GM12878 (cell line): ENCODE data around the gene ZG16B. TPM values are rescaled to one million over a fixed set of nuclear protein-coding genes. Genes with fewer than 3 reads are reported as not detected.

Source experiments
- ATAC-seq: fragments of 200-7000 bp; cut with Tn5 transposase; 3 replicates; pipeline ENCODE4 v1.9.1; 2020; ENCODE audit warnings: mild to moderate bottlenecking, moderate library complexity
- BruUV-seq: library from RNA; stranded (reverse); fragments of 400-500 nt; replicated peaks from 2 replicates; lab custom pipeline; 2021; lab: Mats Ljungman, UMichigan
- CTCF ChIA-PET: fragments of 300-600 bp; sonication (Branson Sonifier 250); formaldehyde crosslinking; extraction: SDS; loops from one replicate; lab custom pipeline; 2021; ENCODE audit warnings: inconsistent platforms; lab: Yijun Ruan, JAX
- POLR2A ChIA-PET: fragments of 350-600 bp; formaldehyde crosslinking; extraction: SDS; loops from one replicate; lab custom pipeline; 2021; ENCODE audit warnings: inconsistent platforms; lab: Charles Lee
- RAD21 ChIA-PET: fragments of 300-600 bp; sonication (Branson Sonifier 250); formaldehyde crosslinking; loops from one replicate; lab custom pipeline; 2023; ENCODE audit warnings: antibody characterized with exemption; ENCODE audit not compliant: unreplicated experiment; lab: Charles Lee
- SMC1A ChIA-PET: fragments of 300-600 bp; sonication (Branson Sonifier 250); formaldehyde crosslinking; loops from one replicate; lab custom pipeline; 2023; ENCODE audit not compliant: unreplicated experiment, uncharacterized antibody; lab: Charles Lee
- DNase-seq: peaks from one replicate; pipeline ENCODE4 v3.0.0-alpha.2; 2011; ENCODE audit warnings: low read depth, low spot score
- FAIRE-seq: peaks from 3 replicates; lab custom pipeline; 2011; peaks lifted over from hg19 to GRCh38; lab: Jason Lieb, UNC
- H2AFZ ChIP-seq: 2 replicates; pipeline ENCODE4 v1.6.0; 2011; ENCODE audit warnings: low read depth, low read length, control low read depth; ENCODE audit not compliant: control insufficient read depth
- H3K27ac ChIP-seq: 2 replicates; pipeline ENCODE4 v1.5.1; 2011; ENCODE audit warnings: control low read depth; ENCODE audit not compliant: control insufficient read depth, insufficient read depth
- H3K27me3 ChIP-seq, 2 experiments: replicated peaks in 1 of 2; 2 replicates each; pipeline versions ENCODE4 v1.6.0 to v1.6.1; 2011; ENCODE audit warnings: low read length in 1 of 2; ENCODE audit not compliant: control insufficient read depth in 2 of 2, insufficient read depth in 2 of 2
- H3K36me3 ChIP-seq, 2 experiments: 2 replicates each; pipeline ENCODE4 v1.5.1; 2011; ENCODE audit warnings: low read length in 1 of 2; ENCODE audit not compliant: control insufficient read depth in 2 of 2, insufficient read depth in 2 of 2
- H3K4me1 ChIP-seq: 2 replicates; pipeline ENCODE4 v1.6.1; 2011; ENCODE audit warnings: mild to moderate bottlenecking, low read length, moderate library complexity, mixed read lengths; ENCODE audit not compliant: control insufficient read depth, insufficient read depth
- H3K4me2 ChIP-seq: 2 replicates; pipeline ENCODE4 v1.6.0; 2011; ENCODE audit warnings: control low read depth; ENCODE audit not compliant: control insufficient read depth, insufficient read depth
- H3K4me3 ChIP-seq: fragments of 200-600 bp; sonication (generic); 2 replicates; pipeline ENCODE4 v1.5.1; 2016
- H3K79me2 ChIP-seq: 2 replicates; pipeline ENCODE4 v1.6.0; 2011; ENCODE audit warnings: low read length; ENCODE audit not compliant: control insufficient read depth, insufficient read depth
- H3K9ac ChIP-seq: 2 replicates; pipeline ENCODE4 v1.8.0; 2011; ENCODE audit warnings: low read length, control low read depth, mixed read lengths; ENCODE audit not compliant: control insufficient read depth, insufficient read depth
- H3K9me3 ChIP-seq: replicated peaks from 3 replicates; pipeline ENCODE4 v1.5.1; 2011; ENCODE audit warnings: mild to moderate bottlenecking, low read length; ENCODE audit not compliant: control insufficient read depth, insufficient read depth
- H4K20me1 ChIP-seq: 2 replicates; pipeline ENCODE4 v1.6.0; 2011; ENCODE audit not compliant: control insufficient read depth, insufficient read depth
- ATF2 ChIP-seq: IDR thresholded peaks from 2 replicates; pipeline ENCODE4 v1.6.1; 2012; ENCODE audit warnings: low read length, inconsistent platforms
- CEBPZ ChIP-seq: fragments of 150-350 bp; IDR thresholded peaks from 2 replicates; pipeline ENCODE4 v1.6.1; 2016; ENCODE audit warnings: low read depth, low read length
- E4F1 ChIP-seq: fragments of 450-650 bp; IDR thresholded peaks from 2 replicates; pipeline ENCODE4 v1.6.1; 2018; ENCODE audit warnings: borderline replicate concordance, mild to moderate bottlenecking; ENCODE audit not compliant: partially characterized antibody
- ESRRA ChIP-seq: IDR thresholded peaks from 2 replicates; pipeline ENCODE4 v1.6.1; 2012; ENCODE audit warnings: mild to moderate bottlenecking, low read length, improper control_type of control experiment
- FOXM1 ChIP-seq: IDR thresholded peaks from 2 replicates; pipeline ENCODE4 v1.6.1; 2012; ENCODE audit warnings: low read depth, mild to moderate bottlenecking, inconsistent platforms, low read length, moderate library complexity
- MEF2A ChIP-seq: IDR thresholded peaks from 2 replicates; pipeline ENCODE4 v1.6.1; 2011; ENCODE audit warnings: low read depth, mild to moderate bottlenecking, low read length, moderate library complexity; ENCODE audit not compliant: insufficient read depth
- NRF1 ChIP-seq: conservative IDR thresholded peaks from 2 replicates; pipeline ENCODE4 v1.6.1; 2011; ENCODE audit warnings: mild to moderate bottlenecking, low read depth, low read length, improper control_type of control experiment
- RCOR1 ChIP-seq: conservative IDR thresholded peaks from 2 replicates; pipeline ENCODE4 v1.6.1; 2012; ENCODE audit warnings: low read depth, low read length, improper control_type of control experiment
- RFX5 ChIP-seq: IDR thresholded peaks from 2 replicates; pipeline ENCODE4 v1.6.1; 2011; ENCODE audit warnings: low read depth, low read length, improper control_type of control experiment
- SMAD1 ChIP-seq: fragments of 450-650 bp; IDR thresholded peaks from 2 replicates; pipeline ENCODE4 v1.6.1; 2018; ENCODE audit warnings: mild to moderate bottlenecking, low read depth; ENCODE audit not compliant: partially characterized antibody
- SMAD5 ChIP-seq: IDR thresholded peaks from 2 replicates; pipeline ENCODE4 v1.6.1; 2016; ENCODE audit warnings: antibody characterized with exemption, low read depth
- USF2 ChIP-seq: IDR thresholded peaks from 2 replicates; pipeline ENCODE4 v1.6.1; 2011; ENCODE audit warnings: low read depth, low read length, improper control_type of control experiment, borderline replicate concordance
- ZNF384 ChIP-seq: IDR thresholded peaks from 2 replicates; pipeline ENCODE4 v1.6.1; 2012; ENCODE audit warnings: low read depth, mild to moderate bottlenecking, low read length, improper control_type of control experiment, borderline replicate concordance
- WGBS: methylation state at CpG from one replicate; pipeline ENCODE4 v1.1.6; 2016; ENCODE audit warnings: low lambda C conversion rate; ENCODE audit not compliant: insufficient replicate concordance, insufficient coverage; ENCODE audit errors: missing lambda C conversion rate; 5-methylcytosine and 5-hydroxymethylcytosine counted together
- in situ Hi-C: fragments of 300-500 bp; cut with MboI; formaldehyde crosslinking; loops from 9 replicates; pipeline ENCODE4 v1.14.3; 2018; ENCODE audit warnings: mixed read lengths
- intact Hi-C: fragments of 100-400 bp; cut with micrococcal nuclease; formaldehyde crosslinking; loops from one replicate; pipeline ENCODE4 v1.14.2; 2022; ENCODE audit not compliant: unreplicated experiment
- polyA plus RNA-seq, 11 experiments: library from polyadenylated mRNA; depleted of rRNA in 4 of 11; unstranded in 6 of 11; stranded (reverse) in 5 of 11; fragments of >200 nt; fragmentation: Nextera tagmentation in 4 of 11; fragmentation: Illumina TruSeq in 1 of 11; extraction: Ambion mirVana in 4 of 11; extraction: Trizol in 1 of 11; gene quantifications; 1 replicate in 1 of 11; 2 replicates in 10 of 11; pipeline versions ENCODE4 v1.2.1 to v1.2.3, GENCODE V29; 2011 to 2016; ENCODE audit warnings: inconsistent platforms in 2 of 11, missing spikeins in 2 of 11, low read depth in 1 of 11
- total RNA-seq, 4 experiments: library from RNA; depleted of rRNA in 3 of 4; stranded (reverse); fragments of >200 nt in 3 of 4; fragmentation: Illumina TruSeq in 1 of 4; extraction: Trizol in 1 of 4; gene quantifications; 2 replicates each; pipeline versions ENCODE4 v1.2.1 to v1.2.3, GENCODE V29; 2013 to 2021

Gene ZG16B
- total and polyA plus RNA-seq, 10 of the 15 experiments (the other 5 are each of a cell fraction or from before 2014, with no cell fraction given) = 1.00 to 11.6 (median 5.8) TPM

GRCh38 chr16:2806286-2806685 lies 23.8 kb upstream of the ZG16B start:
- FAIRE-seq (no peak), ATAC-seq (no peak), DNase-seq (no peak)
- Histone ChIP-seq H3K79me2 (no peaks in the 10 kb centered on the region), H3K27me3 (peaks cover 0 to 1% of the 10 kb centered on the region in 2 experiments; a peak in 1 of 4 replicates), H3K4me1 (no peaks in the 10 kb centered on the region), H3K27ac (no peak overlapping the region), H4K20me1 (no peaks in the 10 kb centered on the region), H3K4me3 (no peak overlapping the region), H2AFZ (no peak overlapping the region), H3K4me2 (no peak overlapping the region), H3K9ac (no peak overlapping the region), H3K9me3 (no peaks in the 10 kb centered on the region), H3K36me3 (no peaks in the 10 kb centered on the region)
- POLR2A ChIA-PET = no interaction called here
- SMC1A ChIA-PET = no interaction called here
- in situ Hi-C loops = no loop called here
- intact Hi-C loops = loop anchor here (10.0 kb wide), 1 partner anchor 49 kb away; the partner anchor contains the start of gene PRSS22
- BruUV-seq = no TSS peak
- CTCF ChIA-PET = no interaction called here
- TF ChIP-seq ZNF384 (no peak), RFX5 (no peak), USF2 (no peak), RCOR1 (no peak), ATF2 (no peak), NRF1 (no peak), SMAD1 (no peak), MEF2A (no peak), CEBPZ (no peak), FOXM1 (no peak), SMAD5 (no peak), E4F1 (no peak), ESRRA (no peak)
- 30% methylated on average over 5 of the region's 5 CpGs for WGBS
- RAD21 ChIA-PET = no interaction called here
